ENCODE measurements around the gene PDIA2.
A peak's percentile ranks its signal among the peaks of the same experiment; 100 is the strongest.

PDIA2 gene

GRCh38 chr16:324451-325334 is 41.7 kb downstream of the PDIA2 start (continued):
- TF ChIP-seq ZBTB11 (tag by site-specific recombination; conservative IDR thresholded peaks at IDR 0.05; ENCODE audit: low read depth) = no peak; the same call in none of the 2 replicates
- no peak for TF ChIP-seq ZNF280C (tag by site-specific recombination; IDR thresholded peaks at IDR 0.05)
- 0 out of 2 replicates have a peak, but pooled peaks have one; percentile 5 for TF ChIP-seq ATF2 (tag by site-specific recombination; IDR thresholded peaks at IDR 0.05; ENCODE audit: low read depth)
- TF ChIP-seq ZNF24 (tag by site-specific recombination; IDR thresholded peaks at IDR 0.05) = peak; percentile 74
- peak; percentile 46; the same call in 1 of the 2 replicates for TF ChIP-seq ZBTB48 (tag by site-specific recombination; IDR thresholded peaks at IDR 0.05)
- TF ChIP-seq ZNF239 (tag by site-specific recombination; IDR thresholded peaks at IDR 0.05) = no peak
- TF ChIP-seq ZNF146 (tag by site-specific recombination; IDR thresholded peaks at IDR 0.05) = peak; percentile 50
- TF ChIP-seq ZNF777 (tag by site-specific recombination; IDR thresholded peaks at IDR 0.05; ENCODE audit: borderline replicate concordance) = no peak
- peak; percentile 66; the same call in 1 of the 2 replicates for TF ChIP-seq ZBTB20 (tag by site-specific recombination; IDR thresholded peaks at IDR 0.05)
- no peak for TF ChIP-seq ZNF473 (tag by site-specific recombination; IDR thresholded peaks at IDR 0.05)
- peak; percentile 92 for TF ChIP-seq ZSCAN23 (tag by site-specific recombination; IDR thresholded peaks at IDR 0.05)
- no peak for TF ChIP-seq ZNF785 (tag by site-specific recombination; IDR thresholded peaks at IDR 0.05)
- TF ChIP-seq ZNF23 (tag by site-specific recombination; IDR thresholded peaks at IDR 0.05; ENCODE audit: borderline replicate concordance) = no peak
- TF ChIP-seq ZNF112 (tag by site-specific recombination; IDR thresholded peaks at IDR 0.05) = no peak
- TF ChIP-seq YY2 (tag by site-specific recombination; IDR thresholded peaks at IDR 0.05) = no peak
- no peak for TF ChIP-seq HOXD13 (CRISPR knock-in tag; IDR thresholded peaks at IDR 0.05; ENCODE audit: borderline replicate concordance)
- TF ChIP-seq ZNF140 (tag by site-specific recombination; IDR thresholded peaks at IDR 0.05) = no peak
- TF ChIP-seq ZNF658 (tag by site-specific recombination; IDR thresholded peaks at IDR 0.05) = no peak
- no peak for TF ChIP-seq ZNF148 (tag by site-specific recombination; IDR thresholded peaks at IDR 0.05; ENCODE audit: borderline replicate concordance)
- 0 out of 2 replicates have a peak, but pooled peaks have one; percentile 52 for TF ChIP-seq ZBTB44 (tag by site-specific recombination; IDR thresholded peaks at IDR 0.05)
- TF ChIP-seq ZNF639 (tag by site-specific recombination; IDR thresholded peaks at IDR 0.05) = peak; percentile 93
- TF ChIP-seq ZNF561 (tag by site-specific recombination; IDR thresholded peaks at IDR 0.05; ENCODE audit: borderline replicate concordance) = peak; percentile 81; the same call in 1 of the 2 replicates
- peak; percentile 58; the same call in 1 of the 2 replicates for TF ChIP-seq ZNF394 (tag by site-specific recombination; IDR thresholded peaks at IDR 0.05; ENCODE audit: borderline replicate concordance)
- TF ChIP-seq ZBTB6 (tag by site-specific recombination; IDR thresholded peaks at IDR 0.05) = no peak

Measured in HEK293 (cell line).